DOHH2 (cell line): ENCODE results near the gene AGBL1.

Experiments used
- H3F3A ChIP-seq: fragments of 200-600 bp; sonication (generic), shearing (Covaris generic); 2 replicates; pipeline ENCODE4 v1.6.0; 2016; ENCODE audit warnings: antibody characterized with exemption, mild to moderate bottlenecking; ENCODE audit not compliant: control insufficient read depth, insufficient read depth
- H3K27ac ChIP-seq: fragments of 200-600 bp; sonication (generic); 2 replicates; pipeline ENCODE4 v1.5.1; 2014; ENCODE audit warnings: low read depth, mild to moderate bottlenecking, low read length, moderate library complexity
- H3K27me3 ChIP-seq: fragments of 200-600 bp; sonication (generic); 2 replicates; pipeline ENCODE4 v1.6.1; 2014; ENCODE audit warnings: mild to moderate bottlenecking, low read length, mixed read lengths; ENCODE audit not compliant: control insufficient read depth
- H3K36me3 ChIP-seq: fragments of 200-600 bp; sonication (generic); 2 replicates; pipeline ENCODE4 v1.6.1; 2014; ENCODE audit warnings: mild to moderate bottlenecking, low read length, moderate library complexity, mixed read lengths; ENCODE audit not compliant: control insufficient read depth
- H3K4me1 ChIP-seq: fragments of 200-600 bp; sonication (generic); 2 replicates; pipeline ENCODE4 v1.6.1; 2014; ENCODE audit warnings: mild to moderate bottlenecking, low read length, mixed read lengths; ENCODE audit not compliant: control insufficient read depth
- H3K4me2 ChIP-seq: fragments of 200-600 bp; sonication (generic); 2 replicates; pipeline ENCODE4 v1.6.0; 2014; ENCODE audit warnings: mild to moderate bottlenecking, low read length, moderate library complexity
- H3K4me3 ChIP-seq: fragments of 200-600 bp; sonication (generic); 2 replicates; pipeline ENCODE4 v1.5.1; 2014; ENCODE audit warnings: mild to moderate bottlenecking, low read length, mixed read lengths
- H3K79me2 ChIP-seq: fragments of 200-600 bp; sonication (generic); 2 replicates; pipeline ENCODE4 v1.6.1; 2014; ENCODE audit warnings: mild to moderate bottlenecking, low read length, mixed read lengths; ENCODE audit not compliant: control insufficient read depth
- H3K9me2 ChIP-seq: fragments of 200-600 bp; sonication (generic); replicated peaks from 2 replicates; pipeline ENCODE4 v1.6.1; 2014; ENCODE audit warnings: mild to moderate bottlenecking, low read length, mixed read lengths; ENCODE audit not compliant: control insufficient read depth
- H3K9me3 ChIP-seq: fragments of 200-600 bp; sonication (generic); 2 replicates; pipeline ENCODE4 v1.6.1; 2014; ENCODE audit warnings: antibody characterized with exemption, low read length, mixed read lengths; ENCODE audit not compliant: control insufficient read depth, insufficient read depth
- H4K20me1 ChIP-seq: fragments of 200-600 bp; sonication (generic); 2 replicates; pipeline ENCODE4 v1.6.0; 2014; ENCODE audit warnings: low read depth, mild to moderate bottlenecking, antibody characterized with exemption, low read length, moderate library complexity; ENCODE audit not compliant: control insufficient read depth, insufficient read depth
- EZH2phosphoT487 ChIP-seq: fragments of 200-600 bp; sonication (generic); IDR thresholded peaks from 2 replicates; pipeline ENCODE4 v1.6.1; 2017; ENCODE audit warnings: borderline replicate concordance, mild to moderate bottlenecking, antibody characterized with exemption, low read length, moderate library complexity, mixed read lengths
- TF ChIP-seq, protein P1 (sequence below): fragments of 200-600 bp; sonication (generic); IDR thresholded peaks from one replicate; pipeline ENCODE4 v1.5.1; 2014; ENCODE audit warnings: antibody characterized with exemption, mild to moderate bottlenecking, low read depth, low read length; ENCODE audit not compliant: poor library complexity, severe bottlenecking

AGBL1 gene

DNA sequence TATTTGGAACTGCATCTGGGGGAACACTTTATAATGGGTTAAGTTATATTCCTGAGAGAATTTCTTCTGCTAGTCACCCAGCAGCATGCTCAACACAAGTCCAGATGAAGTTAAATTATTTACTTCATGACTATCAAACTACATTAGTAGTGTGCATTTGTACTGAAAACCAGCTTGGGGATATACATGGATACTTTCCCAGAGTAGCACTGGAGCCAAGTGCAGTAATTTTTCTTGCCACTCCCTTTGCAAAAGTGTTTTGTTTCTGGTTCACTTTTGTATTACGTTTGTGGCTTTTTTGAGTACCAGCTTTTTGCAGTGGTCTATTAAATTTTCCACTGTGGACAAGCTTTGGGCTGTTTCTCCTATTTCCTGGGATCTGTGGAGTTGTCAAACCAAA lies 243.0 kb downstream of the AGBL1 start:
- H3K4me1 ChIP-seq, result no peaks in the 10 kb centered on the region
- H3K4me3 ChIP-seq, result no peak overlapping the region
- H3F3A ChIP-seq, result no peaks in the 10 kb centered on the region
- H3K4me2 ChIP-seq, result no peak overlapping the region
- no peaks in the 10 kb centered on the region for H3K9me3 ChIP-seq
- H4K20me1 ChIP-seq, result no peaks in the 10 kb centered on the region
- no peaks in the 10 kb centered on the region for H3K79me2 ChIP-seq
- no peak for TF ChIP-seq EZH2phosphoT487
- TF ChIP-seq, protein P1, sequence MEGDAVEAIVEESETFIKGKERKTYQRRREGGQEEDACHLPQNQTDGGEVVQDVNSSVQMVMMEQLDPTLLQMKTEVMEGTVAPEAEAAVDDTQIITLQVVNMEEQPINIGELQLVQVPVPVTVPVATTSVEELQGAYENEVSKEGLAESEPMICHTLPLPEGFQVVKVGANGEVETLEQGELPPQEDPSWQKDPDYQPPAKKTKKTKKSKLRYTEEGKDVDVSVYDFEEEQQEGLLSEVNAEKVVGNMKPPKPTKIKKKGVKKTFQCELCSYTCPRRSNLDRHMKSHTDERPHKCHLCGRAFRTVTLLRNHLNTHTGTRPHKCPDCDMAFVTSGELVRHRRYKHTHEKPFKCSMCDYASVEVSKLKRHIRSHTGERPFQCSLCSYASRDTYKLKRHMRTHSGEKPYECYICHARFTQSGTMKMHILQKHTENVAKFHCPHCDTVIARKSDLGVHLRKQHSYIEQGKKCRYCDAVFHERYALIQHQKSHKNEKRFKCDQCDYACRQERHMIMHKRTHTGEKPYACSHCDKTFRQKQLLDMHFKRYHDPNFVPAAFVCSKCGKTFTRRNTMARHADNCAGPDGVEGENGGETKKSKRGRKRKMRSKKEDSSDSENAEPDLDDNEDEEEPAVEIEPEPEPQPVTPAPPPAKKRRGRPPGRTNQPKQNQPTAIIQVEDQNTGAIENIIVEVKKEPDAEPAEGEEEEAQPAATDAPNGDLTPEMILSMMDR, result no peak
- H3K9me2 ChIP-seq, result no peaks in the 10 kb centered on the region
- H3K27me3 ChIP-seq, result no peaks in the 10 kb centered on the region
- no peak overlapping the region for H3K27ac ChIP-seq
- H3K36me3 ChIP-seq, result no peaks in the 10 kb centered on the region

DNA sequence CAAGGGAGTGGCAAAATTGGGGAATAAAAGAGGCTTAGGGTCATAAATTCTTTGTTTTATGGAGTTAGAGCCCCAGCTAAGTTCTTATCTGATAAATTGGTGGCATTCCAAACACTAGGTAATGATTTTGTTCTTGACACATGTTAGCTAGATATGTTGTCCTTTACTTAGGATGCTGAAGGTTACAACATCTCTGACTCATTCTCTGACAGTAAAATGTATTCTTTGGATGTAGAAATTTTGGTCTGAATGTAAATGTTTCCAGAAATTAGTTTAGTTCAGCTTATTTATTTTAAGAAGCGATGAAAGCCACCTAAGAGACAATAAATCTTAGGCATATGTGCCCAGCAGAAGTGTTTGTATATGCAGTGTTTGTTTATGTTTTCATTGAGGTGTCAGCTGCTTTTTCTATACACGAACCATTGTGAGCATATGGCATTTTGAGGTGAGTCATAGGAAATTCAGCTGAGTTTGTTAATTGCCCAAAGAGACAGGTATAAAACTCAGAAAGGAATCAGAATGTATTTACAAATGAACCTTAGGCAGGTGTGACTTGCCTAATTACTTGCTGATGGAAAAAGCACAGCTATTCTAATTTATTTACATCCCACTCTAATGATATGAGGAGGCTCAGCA lies 247.7 kb downstream of the AGBL1 start:
- TF ChIP-seq, protein P1, result no peak
- TF ChIP-seq EZH2phosphoT487, result no peak
- no peaks in the 10 kb centered on the region for H4K20me1 ChIP-seq
- H3K36me3 ChIP-seq, result no peaks in the 10 kb centered on the region
- H3K4me3 ChIP-seq, result no peak overlapping the region
- H3K4me1 ChIP-seq, result no peaks in the 10 kb centered on the region
- H3K27ac ChIP-seq, result no peak overlapping the region
- H3K27me3 ChIP-seq, result no peaks in the 10 kb centered on the region
- H3K9me2 ChIP-seq, result no peaks in the 10 kb centered on the region
- no peak overlapping the region for H3K4me2 ChIP-seq
- H3F3A ChIP-seq, result no peaks in the 10 kb centered on the region
- H3K9me3 ChIP-seq, result peaks cover 12% of the 10 kb centered on the region; the same call in 1 of the 2 replicates
- H3K79me2 ChIP-seq, result no peaks in the 10 kb centered on the region

- no peaks in the 10 kb centered on the region for H3K36me3 ChIP-seq
- no peak overlapping the region for H3K27ac ChIP-seq
Measured at GRCh38 chr15:86328658-86329057, 249.0 kb downstream of the AGBL1 start.

More at GRCh38 chr15:86328658-86329057, 249.0 kb downstream of the AGBL1 start:
- H3K9me3 ChIP-seq, result peaks cover 12% of the 10 kb centered on the region; the same call in 1 of the 2 replicates
- no peak overlapping the region for H3K4me3 ChIP-seq
- TF ChIP-seq EZH2phosphoT487, result no peak
- TF ChIP-seq, protein P1, result no peak
- no peaks in the 10 kb centered on the region for H3K27me3 ChIP-seq
- no peaks in the 10 kb centered on the region for H3F3A ChIP-seq
- H3K4me2 ChIP-seq, result no peak overlapping the region
- H3K79me2 ChIP-seq, result no peaks in the 10 kb centered on the region
- no peaks in the 10 kb centered on the region for H4K20me1 ChIP-seq
- no peaks in the 10 kb centered on the region for H3K4me1 ChIP-seq
- no peaks in the 10 kb centered on the region for H3K9me2 ChIP-seq
